ENCODE measurements around the gene IL1A.

IL1A gene

GRCh38 chr2:112791019-112791418 lies 6.7 kb upstream of the IL1A start:
- no peak for DNase-seq

- DNase-seq, result no peak
Measured at GRCh38 chr2:112790305-112790704, 6.0 kb upstream of the IL1A start.

GRCh38 chr2:112789186-112789585 lies 4.9 kb upstream of the IL1A start:
- no peak for DNase-seq

- no peak for DNase-seq
Measured at GRCh38 chr2:112788653-112789052, 4.4 kb upstream of the IL1A start.

GRCh38 chr2:112787729-112788393 lies 3.6 kb upstream of the IL1A start:
- no peak for DNase-seq

- no peak for DNase-seq
Measured at GRCh38 chr2:112787294-112787693, 3.0 kb upstream of the IL1A start.

GRCh38 chr2:112783187-112783714 lies 1.0 kb downstream of the IL1A start:
- DNase-seq, result no peak

GRCh38 chr2:112782234-112782799 lies 2.0 kb downstream of the IL1A start:
- no peak for DNase-seq

GRCh38 chr2:112779598-112779997 lies 4.7 kb downstream of the IL1A start:
- DNase-seq, result no peak

GRCh38 chr2:112777036-112777435 lies 7.3 kb downstream of the IL1A start:
- no peak for DNase-seq

GRCh38 chr2:112776113-112776512 lies 8.2 kb downstream of the IL1A start:
- no peak for DNase-seq

- no peak for DNase-seq
Measured at GRCh38 chr2:112774536-112775285, 9.6 kb downstream of the IL1A start.

- DNase-seq, result no peak
Measured at GRCh38 chr2:112773556-112773955, 10.7 kb downstream of the IL1A start.

- DNase-seq, result no peak
Measured at GRCh38 chr2:112772911-112773475, 11.3 kb downstream of the IL1A start.

GRCh38 chr2:112772322-112772721 lies 12.0 kb downstream of the IL1A start:
- no peak for DNase-seq

- DNase-seq, result no peak
Measured at GRCh38 chr2:112768432-112768831, 15.9 kb downstream of the IL1A start.

GRCh38 chr2:112767693-112768330 lies 16.5 kb downstream of the IL1A start:
- no peak for DNase-seq

GRCh38 chr2:112765251-112765650 lies 19.0 kb downstream of the IL1A start:
- no peak for DNase-seq

GRCh38 chr2:112764071-112765044 lies 19.9 kb downstream of the IL1A start, which contains the start of gene CKAP2L:
Gene CKAP2L (minus strand): TSS chr2:112764609. CDS start chr2:112764598, 11 bp downstream.
- DNase-seq, result peak; percentile 99

GRCh38 chr2:112762276-112762675 lies 22.0 kb downstream of the IL1A start:
- no peak for DNase-seq

GRCh38 chr2:112760149-112760548 lies 24.1 kb downstream of the IL1A start:
- no peak for DNase-seq

GRCh38 chr2:112758711-112759110 lies 25.6 kb downstream of the IL1A start:
- no peak for DNase-seq
